ENCODE data around the gene ANO1. TPM values are rescaled to one million over a fixed set of nuclear protein-coding genes. Genes with fewer than 3 reads are reported as not detected.
A peak's percentile ranks its signal among the peaks of the same experiment; 100 is the strongest.

ANO1 gene
- polyA plus RNA-seq = 1 to 10 TPM in 3 of 4 donors, not detected in 1; 1.1 to 8.3 (median 2.9) TPM
- long read RNA-seq, donor 1 = 0 reads
- long read RNA-seq, donor 2 = 0 reads
- long read RNA-seq, donor 3, partial matches to known transcripts = 11 of 12 reads
- long read RNA-seq, donor 3, other reads (novel, unspliced or antisense) = 0 of 12 reads
- long read RNA-seq, donor 4 = 0 reads
- long read RNA-seq, donor 5 = 0 reads
- long read RNA-seq, donor 6 = 0 reads
- long read RNA-seq, donor 7 = 0 reads
- long read RNA-seq, donor 8 = 0 reads
- long read RNA-seq, donor 9 = 0 reads
- long read RNA-seq, donor 10 = 0 reads

DNA sequence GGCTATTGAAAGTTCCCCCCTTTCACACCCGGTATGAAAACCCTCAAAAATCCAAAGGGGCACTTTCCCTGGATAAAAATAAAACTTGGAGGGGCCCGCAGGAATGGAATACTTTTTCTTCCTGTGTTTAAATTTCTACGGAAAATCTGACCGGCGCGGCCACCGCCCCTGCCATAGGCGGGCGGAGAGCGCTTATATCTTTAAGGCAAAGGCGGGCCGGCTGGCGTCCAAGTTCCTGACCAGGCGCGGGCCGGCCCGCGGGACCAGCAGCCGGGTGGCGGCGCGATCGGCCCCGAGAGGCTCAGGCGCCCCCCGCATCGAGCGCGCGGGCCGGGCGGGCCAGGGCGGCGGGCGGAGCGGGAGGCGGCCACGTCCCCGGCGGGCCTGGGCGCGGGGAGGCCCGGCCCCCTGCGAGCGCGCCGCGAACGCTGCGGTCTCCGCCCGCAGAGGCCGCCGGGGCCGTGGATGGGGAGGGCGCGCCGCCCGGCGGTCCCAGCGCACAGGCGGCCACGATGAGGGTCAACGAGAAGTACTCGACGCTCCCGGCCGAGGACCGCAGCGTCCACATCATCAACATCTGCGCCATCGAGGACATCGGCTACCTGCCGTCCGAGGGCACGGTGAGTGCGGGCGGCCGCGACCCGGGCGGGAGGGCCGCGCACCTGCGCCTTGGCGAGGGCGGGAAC is at the start of gene ANO1:
Gene ANO1, plus strand, starts transcription at position 223 of the 686 bp plus-strand sequence. Its CDS starts 290 bp downstream, at position 513.
- no peak within 1 kb of the TSS for H3K27ac ChIP-seq (ENCODE audit: low read depth in 1 of 3, low read length in 2 of 3)
- WGBS, 3 donors = 1 to 4% (median 1%) methylated on average over 55 to 87 of the region's 87 CpGs
- H3K36me3 ChIP-seq (ENCODE audit: control insufficient read depth in 3 of 3, insufficient read depth in 2 of 3, low read depth in 1 of 3, low read length in 3 of 3) = no peaks in the 10 kb centered on the region
- H3K4me1 ChIP-seq (ENCODE audit: control insufficient read depth in 3 of 3, insufficient read depth in 2 of 3, low read depth in 1 of 3, low read length in 2 of 3) = no peaks in the 10 kb centered on the region
- peaks cover 15 to 71% (median 16%) of the 10 kb centered on the region in 3 donors for H3K27me3 ChIP-seq (ENCODE audit: control insufficient read depth in 3 of 3, insufficient read depth in 3 of 3, low read length in 3 of 3)
- peak in 1 of 2 donors; percentile 38 for DNase-seq
- FAIRE-seq = no peak
- no peaks in the 10 kb centered on the region for H3K9me3 ChIP-seq (ENCODE audit: control insufficient read depth in 2 of 2, insufficient read depth in 1 of 2, low read depth in 1 of 2, low read length in 1 of 2)
- H3K4me3 ChIP-seq (ENCODE audit: low read depth in 1 of 3, low read length in 3 of 3) = no peak within 1 kb of the TSS

DNA sequence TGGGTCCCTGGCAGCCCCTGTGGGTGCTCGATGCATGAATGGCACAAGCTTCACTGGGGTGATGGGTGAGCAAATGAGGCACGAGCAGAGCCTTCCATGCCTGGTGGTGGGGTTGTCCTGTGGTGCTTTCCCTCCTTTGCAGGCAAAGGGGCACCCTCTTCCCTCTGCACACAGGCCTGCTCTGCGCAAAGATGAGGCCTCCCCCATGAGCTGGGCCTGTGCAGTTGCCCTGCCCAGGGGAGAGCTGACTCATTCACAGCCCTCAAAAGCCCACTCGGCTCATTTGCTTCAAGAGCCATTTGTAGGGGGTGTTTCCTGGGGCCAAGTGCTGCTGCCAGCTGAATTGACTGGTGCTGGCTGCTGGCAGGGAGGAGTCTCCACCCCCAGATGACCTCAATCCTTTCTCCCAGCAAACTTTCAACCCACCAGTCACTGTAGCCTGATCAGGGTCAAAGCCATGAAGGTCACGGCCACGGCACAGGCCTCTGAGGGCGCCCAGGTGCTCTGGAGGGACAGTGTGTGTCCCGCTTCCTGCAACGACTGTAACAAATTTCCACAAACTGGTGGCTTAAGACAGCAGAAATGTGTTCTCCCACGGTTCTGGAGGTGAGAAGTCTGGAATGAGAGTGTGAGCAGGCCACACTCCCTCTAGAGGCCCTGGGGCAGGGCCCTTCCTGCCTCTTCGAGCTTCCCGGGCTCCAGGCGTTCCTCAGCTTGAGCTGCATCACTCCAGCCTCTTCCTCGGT is 48.8 kb upstream of the ANO1 start:
- Histone ChIP-seq H3K27me3 (ENCODE audit: control insufficient read depth in 3 of 3, insufficient read depth in 3 of 3, low read length in 3 of 3) (no peaks in the 10 kb centered on the region), H3K36me3 (ENCODE audit: control insufficient read depth in 3 of 3, insufficient read depth in 2 of 3, low read depth in 1 of 3, low read length in 3 of 3) (no peaks in the 10 kb centered on the region), H3K4me1 (ENCODE audit: control insufficient read depth in 3 of 3, insufficient read depth in 2 of 3, low read depth in 1 of 3, low read length in 2 of 3) (no peaks in the 10 kb centered on the region), H3K27ac (ENCODE audit: low read depth in 1 of 3, low read length in 2 of 3) (no peak overlapping the region), H3K4me3 (ENCODE audit: low read depth in 1 of 3, low read length in 3 of 3) (no peak overlapping the region), H3K9me3 (ENCODE audit: control insufficient read depth in 2 of 2, insufficient read depth in 1 of 2, low read depth in 1 of 2, low read length in 1 of 2) (no peaks in the 10 kb centered on the region)
- DNase-seq (no peak), FAIRE-seq (no peak)
- 69 to 72% (median 72%) methylated on average over 14 of the region's 14 CpGs for WGBS, 3 donors

DNA sequence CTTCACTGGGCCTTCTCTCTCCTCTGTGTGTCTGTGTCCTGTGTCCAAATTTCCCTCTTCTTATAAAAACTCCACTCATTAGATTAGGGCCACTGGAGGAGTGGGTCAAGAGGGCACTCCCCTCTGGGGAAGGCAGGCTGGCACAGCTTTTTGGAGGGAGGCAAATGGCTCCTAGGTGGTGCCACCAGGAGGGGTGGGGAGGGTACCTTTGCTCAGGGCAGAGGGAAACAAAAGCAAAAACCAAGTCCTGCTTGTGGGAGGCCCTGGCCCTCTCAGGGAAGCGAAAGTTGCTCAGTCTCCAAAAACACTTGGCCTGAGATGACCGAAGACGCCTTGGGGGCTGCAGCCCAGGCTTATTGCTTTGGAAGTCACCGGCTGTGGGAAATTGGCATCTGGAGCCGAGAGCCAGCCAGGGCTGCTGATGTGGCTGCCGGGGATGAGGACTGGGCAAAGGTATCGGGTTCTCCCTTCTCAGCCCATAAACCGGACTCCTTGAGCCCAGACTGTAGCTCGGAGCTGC is 48.2 kb upstream of the ANO1 start:
- H3K27me3 ChIP-seq (ENCODE audit: control insufficient read depth in 3 of 3, insufficient read depth in 3 of 3, low read length in 3 of 3) = peaks cover 0 to 6% (median 0%) of the 10 kb centered on the region in 3 donors
- H3K4me3 ChIP-seq (ENCODE audit: low read depth in 1 of 3, low read length in 3 of 3) = no peak overlapping the region
- 86 to 89% (median 88%) methylated on average over 9 of the region's 9 CpGs for WGBS, 3 donors
- H3K27ac ChIP-seq (ENCODE audit: low read depth in 1 of 3, low read length in 2 of 3) = no peak overlapping the region
- FAIRE-seq (no peak), DNase-seq (no peak)
- no peaks in the 10 kb centered on the region for H3K4me1 ChIP-seq (ENCODE audit: control insufficient read depth in 3 of 3, insufficient read depth in 2 of 3, low read depth in 1 of 3, low read length in 2 of 3)
- no peaks in the 10 kb centered on the region for H3K9me3 ChIP-seq (ENCODE audit: control insufficient read depth in 2 of 2, insufficient read depth in 1 of 2, low read depth in 1 of 2, low read length in 1 of 2)
- H3K36me3 ChIP-seq (ENCODE audit: control insufficient read depth in 3 of 3, insufficient read depth in 2 of 3, low read depth in 1 of 3, low read length in 3 of 3) = no peaks in the 10 kb centered on the region

DNA sequence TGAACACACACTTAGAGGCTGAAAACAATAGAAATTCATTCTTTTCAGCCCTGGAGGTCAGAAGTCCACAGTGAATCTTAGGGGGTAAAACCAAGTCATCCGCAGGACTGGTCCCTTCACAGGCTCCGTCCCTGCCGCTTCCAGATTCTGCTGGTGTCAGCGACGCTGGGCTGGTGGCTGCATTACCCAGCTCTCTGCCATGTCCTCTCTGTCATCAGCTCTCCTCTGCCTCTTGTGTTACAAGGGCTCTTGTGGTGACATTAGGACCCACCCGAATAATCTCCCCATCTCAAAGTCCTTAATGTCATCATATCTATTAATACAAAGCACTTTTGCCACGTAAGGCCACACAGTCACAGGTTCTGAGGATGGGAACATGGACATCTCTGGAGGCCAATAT is 47.7 kb upstream of the ANO1 start:
- peaks cover 0 to 7% (median 0%) of the 10 kb centered on the region in 3 donors for H3K27me3 ChIP-seq (ENCODE audit: control insufficient read depth in 3 of 3, insufficient read depth in 3 of 3, low read length in 3 of 3)
- no peak for FAIRE-seq
- no peaks in the 10 kb centered on the region for H3K36me3 ChIP-seq (ENCODE audit: control insufficient read depth in 3 of 3, insufficient read depth in 2 of 3, low read depth in 1 of 3, low read length in 3 of 3)
- WGBS, 3 donors = 84 to 94% (median 88%) methylated on average over 7 of the region's 7 CpGs
- no peaks in the 10 kb centered on the region for H3K4me1 ChIP-seq (ENCODE audit: control insufficient read depth in 3 of 3, insufficient read depth in 2 of 3, low read depth in 1 of 3, low read length in 2 of 3)
- no peak overlapping the region for H3K4me3 ChIP-seq (ENCODE audit: low read depth in 1 of 3, low read length in 3 of 3)
- no peak for DNase-seq
- no peaks in the 10 kb centered on the region for H3K9me3 ChIP-seq (ENCODE audit: control insufficient read depth in 2 of 2, insufficient read depth in 1 of 2, low read depth in 1 of 2, low read length in 1 of 2)
- no peak overlapping the region for H3K27ac ChIP-seq (ENCODE audit: low read depth in 1 of 3, low read length in 2 of 3)

DNA sequence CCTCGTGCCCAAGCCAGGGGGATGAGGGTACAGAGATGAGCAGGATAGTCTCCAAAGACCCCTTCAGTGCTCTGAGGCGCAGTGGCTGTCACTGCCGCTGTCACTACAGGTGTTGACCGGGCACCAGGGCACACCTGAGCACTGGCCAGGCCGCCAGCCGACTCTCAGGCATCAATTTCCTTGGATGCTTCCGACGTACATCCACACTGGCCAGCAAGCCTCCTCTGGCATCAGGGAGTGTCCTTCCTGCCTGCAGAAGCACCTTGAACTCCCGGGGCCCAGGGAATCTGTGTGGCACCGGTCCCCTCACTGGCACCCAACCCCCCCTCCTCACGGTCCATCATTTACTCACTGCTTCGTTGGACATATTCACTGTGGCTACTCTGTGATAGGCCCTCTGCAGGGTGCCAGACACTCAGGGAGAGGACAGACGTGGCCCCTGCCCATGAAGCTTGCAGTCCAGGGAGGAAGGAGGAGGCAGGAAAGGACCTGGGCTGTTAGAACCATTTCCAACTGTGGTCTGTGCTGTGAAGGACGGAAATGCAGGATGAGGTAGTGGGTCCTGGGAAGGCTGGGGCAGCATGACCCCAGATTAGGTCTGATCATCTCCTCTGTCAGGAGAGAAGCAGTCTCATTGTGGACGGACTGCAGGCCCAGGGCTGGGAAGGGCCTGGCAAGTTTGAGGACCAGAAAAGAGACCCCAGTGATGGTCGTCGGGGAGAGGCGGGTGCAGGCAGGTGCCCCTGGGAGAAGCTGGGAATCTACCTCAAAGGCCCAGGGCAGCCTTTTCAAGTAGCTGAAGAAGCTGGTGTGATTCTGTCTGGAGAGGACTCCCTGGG is 46.3 kb upstream of the ANO1 start:
- Histone ChIP-seq H3K27ac (ENCODE audit: low read depth in 1 of 3, low read length in 2 of 3) (no peak overlapping the region), H3K4me1 (ENCODE audit: control insufficient read depth in 3 of 3, insufficient read depth in 2 of 3, low read depth in 1 of 3, low read length in 2 of 3) (no peaks in the 10 kb centered on the region), H3K27me3 (ENCODE audit: control insufficient read depth in 3 of 3, insufficient read depth in 3 of 3, low read length in 3 of 3) (peaks cover 0 to 7% (median 1%) of the 10 kb centered on the region in 3 donors), H3K9me3 (ENCODE audit: control insufficient read depth in 2 of 2, insufficient read depth in 1 of 2, low read depth in 1 of 2, low read length in 1 of 2) (no peaks in the 10 kb centered on the region), H3K4me3 (ENCODE audit: low read depth in 1 of 3, low read length in 3 of 3) (no peak overlapping the region), H3K36me3 (ENCODE audit: control insufficient read depth in 3 of 3, insufficient read depth in 2 of 3, low read depth in 1 of 3, low read length in 3 of 3) (no peaks in the 10 kb centered on the region)
- DNase-seq (no peak), FAIRE-seq (no peak)
- 76 to 81% (median 79%) methylated on average over 18 of the region's 18 CpGs for WGBS, 3 donors

DNA sequence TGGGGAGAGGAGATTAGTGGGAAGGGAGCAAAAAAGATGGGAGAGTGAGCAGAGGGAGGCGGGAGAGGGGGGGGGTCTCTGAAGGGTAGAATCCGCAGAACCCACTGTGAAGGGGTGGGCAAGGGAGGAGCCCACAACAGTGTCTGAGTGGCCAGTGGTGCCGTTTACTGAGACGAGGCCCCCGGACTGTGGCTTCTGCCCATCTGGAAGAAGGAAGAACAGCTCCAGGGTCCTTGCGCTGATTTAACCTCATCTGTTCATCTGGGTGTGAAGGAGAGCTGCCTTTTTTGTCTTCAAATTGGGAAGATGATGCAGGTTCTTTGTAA is 45.7 kb upstream of the ANO1 start:
- no peak overlapping the region for H3K27ac ChIP-seq (ENCODE audit: low read depth in 1 of 3, low read length in 2 of 3)
- no peak overlapping the region for H3K4me3 ChIP-seq (ENCODE audit: low read depth in 1 of 3, low read length in 3 of 3)
- WGBS, 3 donors = 81 to 87% (median 81%) methylated on average over 6 of the region's 6 CpGs
- no peak for FAIRE-seq
- no peaks in the 10 kb centered on the region for H3K4me1 ChIP-seq (ENCODE audit: control insufficient read depth in 3 of 3, insufficient read depth in 2 of 3, low read depth in 1 of 3, low read length in 2 of 3)
- peaks cover 0 to 1% of the 10 kb centered on the region in 2 donors for H3K9me3 ChIP-seq (ENCODE audit: control insufficient read depth in 2 of 2, insufficient read depth in 1 of 2, low read depth in 1 of 2, low read length in 1 of 2)
- DNase-seq = no peak
- H3K36me3 ChIP-seq (ENCODE audit: control insufficient read depth in 3 of 3, insufficient read depth in 2 of 3, low read depth in 1 of 3, low read length in 3 of 3) = no peaks in the 10 kb centered on the region
- H3K27me3 ChIP-seq (ENCODE audit: control insufficient read depth in 3 of 3, insufficient read depth in 3 of 3, low read length in 3 of 3) = peaks cover 0 to 10% (median 4%) of the 10 kb centered on the region in 3 donors

DNA sequence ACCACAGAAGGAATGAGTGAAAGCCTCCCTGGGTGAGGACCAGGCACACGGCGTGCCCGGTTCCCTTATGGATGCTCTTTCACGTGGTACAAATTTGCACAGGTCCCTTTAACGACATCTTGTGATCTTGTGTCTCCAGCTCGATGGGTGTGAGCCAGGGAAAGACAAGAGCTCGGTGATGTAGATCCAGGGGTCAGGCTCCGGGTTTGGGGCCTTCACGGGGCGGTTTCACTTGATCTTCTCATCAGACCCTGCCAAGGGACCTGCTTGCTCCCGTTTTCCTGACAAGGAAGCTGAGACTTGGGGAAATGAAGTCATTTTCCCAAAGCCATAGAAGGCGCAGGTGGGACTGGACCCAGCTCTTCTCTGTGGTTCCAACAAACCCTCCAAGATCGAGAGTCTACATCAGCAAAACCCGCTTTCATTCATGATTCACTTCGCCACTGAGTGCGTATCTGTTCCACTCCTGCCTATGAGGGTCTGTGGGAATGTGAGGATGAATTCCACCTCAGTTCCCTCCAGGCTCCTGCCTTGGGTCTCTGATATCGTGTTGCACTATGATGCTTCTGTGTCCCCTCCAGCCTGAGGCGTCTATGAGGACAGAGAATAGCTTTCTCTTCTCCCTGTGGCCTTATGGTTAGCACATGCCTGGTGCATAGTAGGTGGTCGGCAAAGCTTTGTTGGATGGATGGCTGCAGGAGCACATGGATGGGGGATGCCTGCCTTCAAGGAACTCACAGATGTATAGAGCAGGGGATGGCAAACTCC is 45.0 kb upstream of the ANO1 start:
- DNase-seq = no peak
- WGBS, 3 donors = 83 to 88% (median 86%) methylated on average over 19 of the region's 19 CpGs

More for the DNA sequence above, 45.0 kb upstream of the ANO1 start:
- Histone ChIP-seq H3K4me1 (ENCODE audit: control insufficient read depth in 3 of 3, insufficient read depth in 2 of 3, low read depth in 1 of 3, low read length in 2 of 3) (no peaks in the 10 kb centered on the region), H3K9me3 (ENCODE audit: control insufficient read depth in 2 of 2, insufficient read depth in 1 of 2, low read depth in 1 of 2, low read length in 1 of 2) (peaks cover 0 to 7% of the 10 kb centered on the region in 2 donors), H3K36me3 (ENCODE audit: control insufficient read depth in 3 of 3, insufficient read depth in 2 of 3, low read depth in 1 of 3, low read length in 3 of 3) (no peaks in the 10 kb centered on the region), H3K27ac (ENCODE audit: low read depth in 1 of 3, low read length in 2 of 3) (no peak overlapping the region), H3K27me3 (ENCODE audit: control insufficient read depth in 3 of 3, insufficient read depth in 3 of 3, low read length in 3 of 3) (peaks cover 0 to 10% (median 4%) of the 10 kb centered on the region in 3 donors), H3K4me3 (ENCODE audit: low read depth in 1 of 3, low read length in 3 of 3) (no peak overlapping the region)
- no peak for FAIRE-seq

Data from small intestine (tissue), 16 donors.